Epithelial cell of esophagus (primary cell): ENCODE data around the gene RASSF7.

Experiments
- DNase-seq: peaks from one replicate; pipeline ENCODE4 v3.0.0; 2010; ENCODE audit warnings: low read depth
- H3K4me3 ChIP-seq: 2 replicates; pipeline ENCODE4 v1.5.1; 2011; ENCODE audit warnings: mild to moderate bottlenecking, low read length, control low read depth
- TF ChIP-seq, protein P1 (sequence below): IDR thresholded peaks from 2 replicates; pipeline ENCODE4 v1.5.1; 2011; ENCODE audit warnings: low read depth, mild to moderate bottlenecking, low read length, control low read depth, inconsistent platforms; ENCODE audit not compliant: insufficient read depth; ENCODE audit errors: missing control alignments

RASSF7 gene

DNA sequence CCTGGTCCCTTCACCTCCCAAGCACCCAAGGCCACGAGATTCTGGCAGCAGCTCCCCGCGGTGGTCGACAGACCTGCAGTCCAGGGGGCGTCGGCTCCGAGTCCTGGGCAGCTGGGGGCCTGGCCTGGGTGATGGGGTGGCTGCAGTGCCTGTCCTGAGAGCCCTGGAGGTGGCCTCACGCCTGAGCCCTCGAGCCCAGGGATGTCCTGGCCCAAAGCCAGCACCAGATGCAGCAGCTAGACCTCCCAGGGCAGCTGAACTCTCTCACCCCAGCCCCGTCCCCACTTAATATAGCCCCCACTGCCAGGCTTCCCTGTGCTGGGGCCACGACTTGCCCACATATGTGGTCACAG, 6.8 kb upstream of the RASSF7 start:
- DNase-seq = no peak
- no peak overlapping the region for H3K4me3 ChIP-seq
- TF ChIP-seq, protein P1, sequence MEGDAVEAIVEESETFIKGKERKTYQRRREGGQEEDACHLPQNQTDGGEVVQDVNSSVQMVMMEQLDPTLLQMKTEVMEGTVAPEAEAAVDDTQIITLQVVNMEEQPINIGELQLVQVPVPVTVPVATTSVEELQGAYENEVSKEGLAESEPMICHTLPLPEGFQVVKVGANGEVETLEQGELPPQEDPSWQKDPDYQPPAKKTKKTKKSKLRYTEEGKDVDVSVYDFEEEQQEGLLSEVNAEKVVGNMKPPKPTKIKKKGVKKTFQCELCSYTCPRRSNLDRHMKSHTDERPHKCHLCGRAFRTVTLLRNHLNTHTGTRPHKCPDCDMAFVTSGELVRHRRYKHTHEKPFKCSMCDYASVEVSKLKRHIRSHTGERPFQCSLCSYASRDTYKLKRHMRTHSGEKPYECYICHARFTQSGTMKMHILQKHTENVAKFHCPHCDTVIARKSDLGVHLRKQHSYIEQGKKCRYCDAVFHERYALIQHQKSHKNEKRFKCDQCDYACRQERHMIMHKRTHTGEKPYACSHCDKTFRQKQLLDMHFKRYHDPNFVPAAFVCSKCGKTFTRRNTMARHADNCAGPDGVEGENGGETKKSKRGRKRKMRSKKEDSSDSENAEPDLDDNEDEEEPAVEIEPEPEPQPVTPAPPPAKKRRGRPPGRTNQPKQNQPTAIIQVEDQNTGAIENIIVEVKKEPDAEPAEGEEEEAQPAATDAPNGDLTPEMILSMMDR = no peak

DNA sequence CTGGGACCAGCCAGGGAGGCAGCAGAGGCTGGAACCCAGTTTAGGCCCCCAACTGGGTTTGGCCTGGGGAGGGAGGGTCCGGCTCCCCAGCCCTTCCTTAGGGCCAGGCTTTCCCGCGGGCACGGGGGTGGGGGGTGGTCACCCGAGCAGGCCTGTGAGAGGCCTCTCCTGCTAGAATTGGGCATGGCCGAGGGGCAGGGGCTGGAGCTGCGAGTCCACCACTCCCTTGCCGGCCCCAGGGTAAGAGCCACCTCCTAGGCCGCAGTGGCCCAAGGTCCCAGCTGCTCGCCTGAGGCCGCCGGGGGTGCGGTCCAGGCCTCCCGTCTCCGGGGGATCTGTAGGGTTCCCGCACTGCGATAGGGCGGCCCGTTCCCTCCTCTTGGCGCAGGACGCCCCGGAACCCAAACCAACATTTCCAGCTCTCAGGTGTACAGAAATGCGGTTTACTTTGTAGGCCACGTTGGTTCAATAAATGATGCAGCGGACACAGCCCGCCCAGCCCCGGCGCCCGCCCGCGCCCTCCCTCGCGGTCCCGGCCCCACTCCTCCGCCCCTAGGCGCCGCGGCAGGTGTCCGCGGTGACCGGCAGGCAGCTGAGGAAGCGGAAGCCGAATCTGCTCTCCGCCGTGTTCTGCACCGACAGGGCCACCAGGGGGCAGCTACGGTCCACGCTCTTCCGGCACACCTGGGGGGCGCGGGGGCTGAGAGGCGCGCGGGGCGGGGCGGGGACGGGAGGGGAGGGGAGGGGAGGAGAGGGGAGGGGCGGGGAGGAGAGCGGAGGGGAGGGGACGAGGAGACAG, 6.1 kb upstream of the RASSF7 start:
- DNase-seq = peak; percentile 71
- TF ChIP-seq, protein P1 = peak; percentile 53
- peak overlapping the region; percentile 25 for H3K4me3 ChIP-seq

DNA sequence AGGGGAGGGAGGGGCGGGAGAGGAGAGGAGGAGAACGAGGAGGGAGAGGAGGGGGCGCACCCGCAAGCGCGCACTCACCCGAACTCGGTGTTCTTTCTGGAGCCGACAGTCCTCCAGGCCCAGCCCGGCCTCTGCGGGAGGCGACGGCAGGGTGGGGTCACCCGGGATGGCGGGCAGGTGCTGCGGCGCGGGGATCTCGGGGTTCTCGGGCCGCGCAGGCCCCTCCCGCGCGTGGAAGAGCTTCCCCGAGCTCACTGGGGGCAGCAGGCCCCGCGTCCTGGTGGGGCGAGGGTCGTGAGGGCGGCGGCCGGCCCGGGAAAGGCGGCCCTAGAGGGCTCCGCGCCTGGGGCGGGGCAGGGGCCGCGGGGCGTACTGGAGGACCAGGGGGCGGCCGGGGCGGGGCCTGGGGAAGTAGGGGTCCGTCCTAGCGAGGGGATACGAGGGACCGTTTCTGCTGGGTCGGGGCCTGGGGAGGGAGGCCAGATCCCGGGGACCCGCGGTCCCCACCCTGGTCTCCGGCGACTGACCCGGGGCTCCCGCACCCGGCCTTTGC, 5.5 kb upstream of the RASSF7 start:
- TF ChIP-seq, protein P1 = no peak
- H3K4me3 ChIP-seq = peak overlapping the region; percentile 14
- DNase-seq = no peak

DNA sequence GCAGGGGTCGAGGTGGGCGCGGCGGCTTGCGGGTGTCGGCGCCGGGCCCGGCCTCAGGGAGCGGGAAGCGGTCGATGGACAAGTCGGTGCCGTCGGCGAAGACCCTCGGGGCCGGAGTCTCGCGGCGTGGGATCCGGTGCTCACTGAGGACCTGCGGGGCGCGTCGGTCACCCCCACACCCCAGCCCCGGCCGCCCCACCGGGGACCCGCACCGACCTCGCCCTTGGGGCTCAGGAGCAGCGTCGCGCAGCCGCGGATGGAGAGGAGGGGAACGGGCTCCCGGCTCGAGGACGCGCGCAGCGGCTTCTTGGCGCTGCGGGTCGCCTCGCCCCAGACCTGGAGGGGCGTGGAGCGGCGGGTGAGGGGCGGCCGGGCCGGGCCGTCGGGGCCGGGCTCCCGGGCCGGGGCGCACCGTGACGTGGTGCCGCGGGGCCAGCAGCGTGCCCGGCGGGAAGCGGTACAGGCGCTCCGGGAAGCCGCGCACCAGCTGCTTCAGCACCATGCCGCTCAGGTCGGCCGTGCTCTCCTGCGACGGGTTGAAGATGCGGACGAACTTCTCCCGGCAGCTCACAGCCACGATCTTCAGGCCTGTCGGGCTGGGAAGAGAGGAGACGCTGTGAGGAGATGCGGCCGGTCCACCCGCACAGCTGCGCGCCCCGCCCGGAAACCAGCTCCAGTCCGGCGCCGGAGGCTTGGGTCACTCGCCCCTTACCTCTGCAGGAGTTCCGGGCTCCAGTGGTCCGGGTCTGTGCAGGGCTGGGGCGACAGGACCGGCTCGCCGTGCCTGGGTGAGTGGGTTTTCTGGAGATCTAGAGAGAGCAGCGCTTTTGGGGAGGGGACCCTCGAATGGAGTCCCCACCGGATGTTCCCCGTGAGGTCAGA, 4.7 kb upstream of the RASSF7 start:
- TF ChIP-seq, protein P1 = no peak
- H3K4me3 ChIP-seq = no peak overlapping the region
- peak; percentile 48 for DNase-seq

DNA sequence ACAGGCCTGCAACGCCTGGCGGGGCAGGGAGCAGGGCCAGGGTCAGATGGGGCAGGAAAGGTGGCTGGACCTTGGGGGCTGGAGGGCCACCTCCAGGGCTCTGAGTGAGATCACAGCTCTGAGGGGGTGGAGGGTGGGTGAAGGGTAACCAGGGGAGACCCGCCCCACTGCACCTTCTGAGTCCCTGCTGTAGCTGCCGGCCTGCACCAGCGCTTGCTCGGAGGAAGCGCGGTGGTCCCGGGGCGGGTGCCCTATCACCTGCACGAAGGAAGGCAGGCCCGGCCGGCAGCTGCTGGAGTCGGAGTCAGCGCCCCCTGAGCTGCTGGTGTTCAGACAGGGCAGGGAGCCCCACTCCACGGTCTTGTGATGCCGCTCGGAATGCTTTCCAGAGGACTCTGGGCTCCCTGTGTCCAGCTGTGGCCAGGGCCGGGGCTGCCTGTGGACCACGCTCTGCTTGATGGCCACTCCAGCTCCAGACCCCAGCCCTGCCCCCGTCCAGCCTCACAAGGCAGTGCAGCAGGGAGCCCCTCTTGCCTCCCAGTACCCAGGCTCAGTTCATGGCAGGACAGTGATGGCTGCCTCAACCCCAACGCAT, 4.0 kb upstream of the RASSF7 start:
- DNase-seq = no peak
- TF ChIP-seq, protein P1 = no peak

DNA sequence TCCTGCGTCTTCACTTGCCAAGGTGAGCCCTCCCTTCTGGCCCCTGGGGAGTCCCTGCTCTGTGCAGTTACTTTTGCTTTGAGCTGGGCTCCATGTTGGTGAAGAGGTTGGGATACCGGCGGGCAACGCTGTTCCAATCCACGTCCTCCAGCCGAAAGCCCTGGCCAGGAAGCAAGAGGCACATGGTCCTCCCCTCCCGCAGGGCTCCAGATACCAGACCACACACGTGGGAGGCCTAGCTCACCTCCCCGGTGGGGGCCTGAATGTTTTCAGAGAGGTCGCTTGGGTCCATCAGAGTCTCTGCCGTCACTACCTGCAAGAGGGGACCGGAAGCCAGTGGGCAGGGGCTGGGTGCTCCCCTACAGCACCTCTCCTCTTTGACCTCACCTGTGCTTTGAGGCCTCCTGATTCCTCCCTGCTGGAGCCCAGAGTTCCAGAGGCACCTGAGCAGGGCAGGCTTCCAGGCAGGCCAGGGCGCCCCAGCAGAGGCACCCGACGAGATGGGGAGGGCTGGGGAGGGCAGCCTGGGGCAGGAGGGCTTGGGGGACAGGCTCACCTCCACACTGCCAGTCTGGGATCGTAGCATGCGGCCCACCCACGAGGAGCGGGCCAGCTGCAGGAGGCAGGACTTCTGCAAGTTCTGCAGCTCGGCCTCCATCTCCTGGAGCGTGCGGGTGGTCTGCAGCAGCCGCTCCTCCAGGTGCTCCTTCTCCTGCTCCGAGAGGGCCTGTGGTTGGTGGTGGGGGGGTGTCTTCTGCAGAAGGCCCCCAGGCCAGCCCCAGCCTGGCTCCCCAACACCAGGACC, 3.2 kb upstream of the RASSF7 start:
- DNase-seq = no peak
- H3K4me3 ChIP-seq = no peak overlapping the region
- TF ChIP-seq, protein P1 = no peak

More for the DNA sequence above, 4.0 kb upstream of the RASSF7 start:
- no peak overlapping the region for H3K4me3 ChIP-seq
